SKM-1 treated with dmso at 0.1 percent for 144 hours (cell line): ENCODE data around the gene CTNND2.

Experiments
- DNase-seq: peaks from one replicate; lab custom pipeline; 2025; ENCODE audit not compliant: unreplicated experiment; lab: John Stamatoyannopoulos, UW

The CTNND2 gene

GRCh38 chr5:11904265-11904906 is at the start of gene CTNND2:
Gene CTNND2 (minus strand): TSS chr5:11904446. CDS start chr5:11903853, 593 bp downstream.
- DNase-seq: no peak

DNA sequence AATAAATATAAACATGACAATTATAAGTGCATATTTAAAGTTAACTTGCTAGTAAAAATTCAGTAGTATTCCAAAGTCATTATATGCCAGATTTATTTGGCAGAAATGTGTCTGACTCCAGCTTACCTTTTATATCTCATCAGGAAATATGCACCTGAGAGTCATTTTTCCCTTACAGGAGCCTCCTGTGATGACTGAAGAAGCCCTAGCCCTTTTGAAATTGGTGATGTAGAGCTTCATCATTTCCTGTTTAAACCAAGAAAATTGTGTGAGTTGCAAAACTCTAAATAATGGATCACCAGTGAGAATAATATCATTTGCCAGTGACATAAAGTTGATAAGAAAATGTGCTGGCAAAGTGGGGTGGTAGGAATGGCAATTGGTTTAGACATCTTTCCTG is 42.1 kb upstream of the CTNND2 start:
- no peak for DNase-seq

- DNase-seq: no peak
Measured at GRCh38 chr5:11941566-11941965, 37.3 kb upstream of the CTNND2 start.

DNA sequence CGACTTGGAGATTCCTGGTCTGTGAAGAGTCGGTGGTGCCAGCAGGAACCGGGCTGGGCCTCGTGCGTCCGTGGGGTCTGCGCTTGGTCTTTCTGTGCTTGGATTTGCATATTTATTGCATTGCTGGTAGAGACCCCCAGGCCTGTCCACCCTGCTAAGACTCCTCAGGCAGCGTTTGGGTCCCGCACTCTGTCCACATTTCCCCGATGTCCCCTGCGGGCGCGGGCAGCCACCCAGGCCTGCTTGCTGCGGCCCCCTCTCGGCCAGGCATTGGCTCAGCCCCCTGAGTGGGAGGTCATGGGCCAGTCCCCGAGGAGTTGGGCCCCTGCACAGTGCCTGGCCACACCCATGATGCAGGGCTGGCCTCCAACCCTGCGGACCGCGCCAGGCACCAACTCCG is 27.4 kb upstream of the CTNND2 start:
- DNase-seq: no peak

DNA sequence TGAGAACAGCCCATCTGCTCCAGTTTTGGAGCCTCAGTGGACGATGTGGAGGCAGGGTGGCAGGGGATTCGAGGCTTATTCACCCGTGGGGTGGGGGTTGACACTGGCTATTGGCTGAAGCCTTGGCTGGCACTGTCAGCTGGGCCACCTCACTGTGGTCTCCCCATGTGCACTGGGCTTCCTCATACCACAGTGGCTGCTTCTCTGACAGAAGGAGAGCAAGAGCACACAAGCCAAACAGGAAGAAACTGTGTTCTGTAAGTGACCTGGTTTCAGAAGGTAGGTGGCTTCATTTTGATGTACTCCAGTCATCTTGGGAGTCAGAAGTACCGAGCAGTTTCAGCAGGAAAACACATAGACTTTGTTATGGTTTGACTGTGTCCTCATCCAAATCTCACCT is 24.7 kb upstream of the CTNND2 start:
- no peak for DNase-seq

- DNase-seq: no peak
Measured at GRCh38 chr5:11925701-11926100, 21.5 kb upstream of the CTNND2 start.

DNA sequence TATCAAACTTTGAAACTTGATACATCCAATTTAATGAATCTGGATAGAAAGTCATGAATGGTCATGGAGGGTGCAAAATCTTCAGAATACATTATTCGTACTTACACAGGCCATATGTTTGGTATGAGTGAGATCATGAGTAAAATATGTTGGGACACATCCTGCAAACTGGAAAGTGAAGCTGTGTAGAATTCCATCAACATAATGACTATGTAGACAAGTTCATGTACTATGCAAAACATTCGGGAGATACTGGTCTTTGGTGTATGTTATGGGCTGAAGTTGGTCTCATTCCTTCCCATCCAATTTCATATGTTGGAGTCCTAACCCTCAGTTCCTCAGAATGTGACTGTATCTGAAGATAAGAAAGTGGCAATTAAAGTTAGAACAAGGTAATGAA is 18.1 kb upstream of the CTNND2 start:
- DNase-seq: no peak

GRCh38 chr5:11918463-11919045 is 14.3 kb upstream of the CTNND2 start:
- DNase-seq: no peak

- no peak for DNase-seq
Measured at GRCh38 chr5:11909471-11909870, 5.2 kb upstream of the CTNND2 start.

GRCh38 chr5:11906497-11906896 is 2.3 kb upstream of the CTNND2 start:
- DNase-seq: no peak

- DNase-seq: no peak
Measured at GRCh38 chr5:11905206-11905605, 960 bp upstream of the CTNND2 start.

GRCh38 chr5:11903614-11904264 is 507 bp downstream of the CTNND2 start:
- peak; percentile 17 for DNase-seq

- DNase-seq: no peak
Measured at GRCh38 chr5:11903121-11903613, 1.1 kb downstream of the CTNND2 start.

DNA sequence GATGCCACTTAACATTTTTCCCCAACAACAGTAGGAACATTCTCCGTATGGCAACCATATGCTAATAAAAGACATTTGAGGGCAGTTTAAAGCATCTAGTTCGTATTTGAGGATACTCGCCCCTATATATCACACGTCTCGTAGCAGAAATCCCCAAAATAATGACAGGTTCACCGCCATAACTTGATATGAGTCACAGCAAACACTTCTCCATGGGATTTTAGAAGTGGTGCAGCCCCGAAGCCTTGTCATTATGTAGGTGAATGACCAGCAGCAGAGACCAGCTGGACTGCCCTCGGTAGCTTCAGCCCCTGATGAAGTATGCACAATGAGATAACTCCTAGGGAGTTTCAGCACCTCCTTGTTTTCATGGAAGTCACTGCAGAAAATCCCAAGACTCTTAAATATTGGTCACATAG is 2.0 kb downstream of the CTNND2 start:
- no peak for DNase-seq

GRCh38 chr5:11898787-11899186 is 5.5 kb downstream of the CTNND2 start:
- no peak for DNase-seq

DNA sequence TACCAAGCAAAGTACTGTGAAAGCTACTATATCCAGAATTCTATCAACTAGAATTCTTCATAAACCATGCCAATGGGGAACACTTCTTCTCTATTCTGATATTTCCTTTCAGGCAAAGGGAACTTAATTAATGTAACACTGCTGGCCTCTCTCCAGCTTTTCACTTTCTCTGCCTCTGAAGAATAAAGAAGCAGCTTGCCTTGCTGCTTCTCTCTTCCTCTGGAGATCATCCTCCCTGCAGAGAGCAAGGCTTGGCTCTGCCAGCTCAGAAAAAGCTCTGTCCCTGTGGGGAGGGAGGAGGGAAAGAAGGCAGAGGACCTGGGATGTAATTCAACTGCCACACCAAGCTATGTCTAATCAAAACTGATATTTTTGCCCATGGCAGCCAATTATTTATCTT is 6.5 kb downstream of the CTNND2 start:
- DNase-seq: no peak

DNA sequence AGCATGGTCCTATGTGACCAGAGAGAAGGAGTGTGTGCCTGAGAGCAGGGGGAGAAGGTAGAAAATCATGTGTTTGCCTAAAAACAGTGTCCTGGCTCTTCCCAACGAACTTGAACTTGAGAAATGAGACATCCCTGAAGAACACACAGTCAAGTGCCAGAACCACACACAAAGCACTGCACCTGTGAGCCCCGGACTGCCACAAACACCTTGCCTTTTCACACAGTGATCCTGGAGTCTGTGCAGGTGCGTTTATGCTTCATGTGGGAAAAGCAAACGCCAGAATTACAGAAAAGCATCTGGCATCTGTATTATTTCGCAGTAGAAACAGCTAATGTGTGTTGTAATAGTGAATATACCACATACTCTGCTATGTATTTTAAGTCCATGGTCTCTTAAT is 9.3 kb downstream of the CTNND2 start:
- no peak for DNase-seq

GRCh38 chr5:11892832-11893231 is 11.4 kb downstream of the CTNND2 start:
- no peak for DNase-seq

GRCh38 chr5:11890777-11891176 is 13.5 kb downstream of the CTNND2 start:
- DNase-seq: no peak

GRCh38 chr5:11888221-11888620 is 16.0 kb downstream of the CTNND2 start:
- no peak for DNase-seq

DNA sequence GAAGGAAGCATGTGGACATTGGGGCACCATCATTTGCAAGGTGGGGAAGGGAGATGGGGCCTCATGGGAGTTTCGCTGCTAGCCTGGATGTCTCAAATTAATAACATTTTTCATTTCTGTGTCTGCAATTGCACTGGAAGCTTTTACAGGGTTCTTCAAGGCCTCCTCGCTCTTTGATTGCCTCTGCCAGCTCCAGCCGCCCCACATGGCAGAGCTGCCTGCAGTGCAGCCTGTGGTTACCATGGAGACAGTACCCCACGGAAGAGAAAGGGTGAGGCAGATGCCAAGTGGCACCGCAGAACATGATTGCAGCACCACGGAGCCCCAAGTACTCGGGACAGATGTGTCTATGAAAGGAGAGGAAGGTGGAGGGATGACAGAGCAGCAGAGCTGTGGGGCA is 25.4 kb downstream of the CTNND2 start:
- no peak for DNase-seq

GRCh38 chr5:11873587-11873986 is 30.7 kb downstream of the CTNND2 start:
- no peak for DNase-seq
